HG03457 (cell line): ENCODE data around the gene KMT2A.
"Not testable (repeated sequence)": the region's sequence is repeated elsewhere in the genome, so short reads cannot be mapped to it uniquely, and the experiment has no call there.

Experiments used
- ATAC-seq: cut with Tn5 transposase; IDR thresholded peaks from one replicate; pipeline ENCODE4 v1.9.1; 2021; ENCODE audit warnings: moderate number of reproducible peaks; ENCODE audit not compliant: unreplicated experiment

The KMT2A gene

GRCh38 chr11:118532091-118532490, 95.8 kb downstream of the KMT2A start:
- no peak for ATAC-seq

- ATAC-seq, result no peak
Measured at GRCh38 chr11:118532852-118533768, 96.8 kb downstream of the KMT2A start.

- ATAC-seq, result no peak
Measured at GRCh38 chr11:118533769-118534729, 97.8 kb downstream of the KMT2A start.

GRCh38 chr11:118535261-118535660, 99.0 kb downstream of the KMT2A start:
- ATAC-seq, result no peak

GRCh38 chr11:118536726-118537125, 100.4 kb downstream of the KMT2A start:
- ATAC-seq, result no peak

- ATAC-seq, result no peak
Measured at GRCh38 chr11:118537409-118537980, 101.2 kb downstream of the KMT2A start.

GRCh38 chr11:118544010-118544646, 107.8 kb downstream of the KMT2A start:
- no peak for ATAC-seq

GRCh38 chr11:118544647-118545010, 108.3 kb downstream of the KMT2A start:
- no peak for ATAC-seq

GRCh38 chr11:118545533-118545932, 109.2 kb downstream of the KMT2A start:
- ATAC-seq, result no peak

- ATAC-seq, result no peak
Measured at GRCh38 chr11:118547132-118547531, 110.8 kb downstream of the KMT2A start.

- ATAC-seq, result no peak
Measured at GRCh38 chr11:118552341-118552740, 116.0 kb downstream of the KMT2A start.

GRCh38 chr11:118560806-118561205, 124.5 kb downstream of the KMT2A start:
- ATAC-seq, result no peak

- no peak for ATAC-seq
Measured at GRCh38 chr11:118565051-118565450, 128.8 kb downstream of the KMT2A start.

- no peak for ATAC-seq
Measured at GRCh38 chr11:118569670-118570069, 133.4 kb downstream of the KMT2A start.

- no peak for ATAC-seq
Measured at GRCh38 chr11:118570787-118571186, 134.5 kb downstream of the KMT2A start.

GRCh38 chr11:118571701-118572060, 135.4 kb downstream of the KMT2A start:
- ATAC-seq, result not testable (repeated sequence)

- no peak for ATAC-seq
Measured at GRCh38 chr11:118572061-118572980, 136.0 kb downstream of the KMT2A start, which contains the start of gene ARCN1. ARCN1 (plus strand) TSS chr11:118572409; CDS start chr11:118572548, 139 bp downstream.

GRCh38 chr11:118572981-118573550, 136.8 kb downstream of the KMT2A start:
- ATAC-seq, result no peak

GRCh38 chr11:118574636-118575035, 138.3 kb downstream of the KMT2A start:
- ATAC-seq, result no peak
